ENCODE results near the gene CLIC3.

CLIC3 gene

GRCh38 chr9:136952876-136953770, 43.2 kb downstream of the CLIC3 start:
- Histone ChIP-seq H3K36me3 (ENCODE audit: insufficient read depth, low read length) (no peaks in the 10 kb centered on the region), H3K4me3 (ENCODE audit: low read depth in 1 of 2, low read length in 2 of 2) (no peak overlapping the region), H3K27me3 (ENCODE audit: insufficient read depth, low read length, poor library complexity) (no peaks in the 10 kb centered on the region), H3K4me1 (ENCODE audit: insufficient read depth, low read length) (peaks cover 18% of the 10 kb centered on the region), H3K9me3 (ENCODE audit: insufficient read depth, low read length, severe bottlenecking) (no peaks in the 10 kb centered on the region), H2AFZ (ENCODE audit: low read depth, low read length) (no peak overlapping the region), H3K27ac (ENCODE audit: low read length) (no peak overlapping the region), H3K9ac (ENCODE audit: low read depth, low read length) (no peak overlapping the region), H4K20me1 (ENCODE audit: insufficient read depth, low read length) (no peaks in the 10 kb centered on the region), H3K4me2 (ENCODE audit: insufficient read depth, low read length) (no peak overlapping the region), H3K79me2 (ENCODE audit: insufficient read depth, low read length) (no peaks in the 10 kb centered on the region)
- TF ChIP-seq, protein P1, sequence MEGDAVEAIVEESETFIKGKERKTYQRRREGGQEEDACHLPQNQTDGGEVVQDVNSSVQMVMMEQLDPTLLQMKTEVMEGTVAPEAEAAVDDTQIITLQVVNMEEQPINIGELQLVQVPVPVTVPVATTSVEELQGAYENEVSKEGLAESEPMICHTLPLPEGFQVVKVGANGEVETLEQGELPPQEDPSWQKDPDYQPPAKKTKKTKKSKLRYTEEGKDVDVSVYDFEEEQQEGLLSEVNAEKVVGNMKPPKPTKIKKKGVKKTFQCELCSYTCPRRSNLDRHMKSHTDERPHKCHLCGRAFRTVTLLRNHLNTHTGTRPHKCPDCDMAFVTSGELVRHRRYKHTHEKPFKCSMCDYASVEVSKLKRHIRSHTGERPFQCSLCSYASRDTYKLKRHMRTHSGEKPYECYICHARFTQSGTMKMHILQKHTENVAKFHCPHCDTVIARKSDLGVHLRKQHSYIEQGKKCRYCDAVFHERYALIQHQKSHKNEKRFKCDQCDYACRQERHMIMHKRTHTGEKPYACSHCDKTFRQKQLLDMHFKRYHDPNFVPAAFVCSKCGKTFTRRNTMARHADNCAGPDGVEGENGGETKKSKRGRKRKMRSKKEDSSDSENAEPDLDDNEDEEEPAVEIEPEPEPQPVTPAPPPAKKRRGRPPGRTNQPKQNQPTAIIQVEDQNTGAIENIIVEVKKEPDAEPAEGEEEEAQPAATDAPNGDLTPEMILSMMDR (IDR thresholded peaks at IDR 0.05; ENCODE audit: borderline replicate concordance, extremely low read depth, low read length, poor library complexity, severe bottlenecking): no peak
- no peak for TF ChIP-seq EZH2 (IDR thresholded peaks at IDR 0.05; ENCODE audit: borderline replicate concordance, low read depth, low read length, severe bottlenecking)
- ATAC-seq (ENCODE audit: insufficient read depth, low read depth): no peak
- no peak for DNase-seq

DNA sequence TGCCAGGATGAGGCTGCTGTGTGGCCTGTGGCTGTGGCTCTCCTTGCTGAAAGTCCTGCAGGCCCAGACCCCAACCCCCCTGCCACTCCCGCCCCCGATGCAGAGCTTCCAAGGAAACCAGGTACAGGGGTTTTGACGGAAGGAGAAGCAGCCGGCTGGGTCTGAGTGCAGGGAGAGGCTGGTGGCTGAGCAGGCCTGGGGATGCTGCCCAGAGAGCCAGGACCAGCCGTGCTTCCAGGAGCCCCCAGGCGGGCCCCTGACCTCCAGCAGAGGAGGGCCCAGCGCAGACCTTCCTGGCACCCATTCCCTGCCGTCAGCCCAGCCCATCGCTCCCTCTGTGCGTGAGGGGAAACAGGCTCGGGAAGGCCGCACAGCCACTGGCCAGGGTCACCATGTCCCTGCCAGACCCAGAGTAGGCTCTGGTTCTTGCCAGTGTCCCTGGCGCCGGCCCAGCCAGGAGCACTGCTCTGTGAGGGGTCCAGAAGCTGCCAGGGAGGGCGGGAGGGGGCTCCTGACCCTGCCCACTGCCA, 44.0 kb downstream of the CLIC3 start:
- Histone ChIP-seq H3K79me2 (ENCODE audit: insufficient read depth, low read length) (no peaks in the 10 kb centered on the region), H2AFZ (ENCODE audit: low read depth, low read length) (no peak overlapping the region), H3K4me2 (ENCODE audit: insufficient read depth, low read length) (no peak overlapping the region), H3K4me1 (ENCODE audit: insufficient read depth, low read length) (peaks cover 18% of the 10 kb centered on the region), H3K27ac (ENCODE audit: low read length) (no peak overlapping the region), H3K9me3 (ENCODE audit: insufficient read depth, low read length, severe bottlenecking) (no peaks in the 10 kb centered on the region), H3K27me3 (ENCODE audit: insufficient read depth, low read length, poor library complexity) (no peaks in the 10 kb centered on the region), H4K20me1 (ENCODE audit: insufficient read depth, low read length) (no peaks in the 10 kb centered on the region), H3K36me3 (ENCODE audit: insufficient read depth, low read length) (no peaks in the 10 kb centered on the region), H3K4me3 (ENCODE audit: low read depth in 1 of 2, low read length in 2 of 2) (no peak overlapping the region), H3K9ac (ENCODE audit: low read depth, low read length) (no peak overlapping the region)
- no peak for ATAC-seq (ENCODE audit: insufficient read depth, low read depth)
- no peak for DNase-seq
- TF ChIP-seq EZH2 (IDR thresholded peaks at IDR 0.05; ENCODE audit: borderline replicate concordance, low read depth, low read length, severe bottlenecking): no peak
- TF ChIP-seq, protein P1 (IDR thresholded peaks at IDR 0.05; ENCODE audit: borderline replicate concordance, extremely low read depth, low read length, poor library complexity, severe bottlenecking): no peak

- no peaks in the 10 kb centered on the region for H3K79me2 ChIP-seq (ENCODE audit: insufficient read depth, low read length)
- H3K4me3 ChIP-seq (ENCODE audit: low read depth in 1 of 2, low read length in 2 of 2): no peak within 1 kb of the TSS
- peaks cover 18% of the 10 kb centered on the region for H3K4me1 ChIP-seq (ENCODE audit: insufficient read depth, low read length)
- H3K36me3 ChIP-seq (ENCODE audit: insufficient read depth, low read length): no peaks in the 10 kb centered on the region
- H3K27ac ChIP-seq (ENCODE audit: low read length): no peak within 1 kb of the TSS
- ATAC-seq (ENCODE audit: insufficient read depth, low read depth): no peak
- no peaks in the 10 kb centered on the region for H4K20me1 ChIP-seq (ENCODE audit: insufficient read depth, low read length)
- DNase-seq: no peak
- TF ChIP-seq, protein P1 (IDR thresholded peaks at IDR 0.05; ENCODE audit: borderline replicate concordance, extremely low read depth, low read length, poor library complexity, severe bottlenecking): no peak
- TF ChIP-seq EZH2 (IDR thresholded peaks at IDR 0.05; ENCODE audit: borderline replicate concordance, low read depth, low read length, severe bottlenecking): no peak
- H2AFZ ChIP-seq (ENCODE audit: low read depth, low read length): no peak within 1 kb of the TSS
- H3K27me3 ChIP-seq (ENCODE audit: insufficient read depth, low read length, poor library complexity): no peaks in the 10 kb centered on the region
- no peaks in the 10 kb centered on the region for H3K9me3 ChIP-seq (ENCODE audit: insufficient read depth, low read length, severe bottlenecking)
- H3K4me2 ChIP-seq (ENCODE audit: insufficient read depth, low read length): no peak within 1 kb of the TSS
- H3K9ac ChIP-seq (ENCODE audit: low read depth, low read length): no peak within 1 kb of the TSS
These were observed 44.6 kb downstream of the CLIC3 start, which contains the start of gene LCN12 for GRCh38 chr9:136951541-136952320. TSS of gene LCN12 (plus strand) at chr9:136952273. CDS start at chr9:136952328, 55 bp downstream.

Measured in DND-41 (cell line).